GM19240 (cell line): Measurements from ENCODE around the gene BRF1.

Experiments
- DNase-seq: peaks from one replicate; pipeline ENCODE4 v3.0.0; 2011; ENCODE audit warnings: low spot score; ENCODE audit not compliant: insufficient read length

Gene BRF1

DNA sequence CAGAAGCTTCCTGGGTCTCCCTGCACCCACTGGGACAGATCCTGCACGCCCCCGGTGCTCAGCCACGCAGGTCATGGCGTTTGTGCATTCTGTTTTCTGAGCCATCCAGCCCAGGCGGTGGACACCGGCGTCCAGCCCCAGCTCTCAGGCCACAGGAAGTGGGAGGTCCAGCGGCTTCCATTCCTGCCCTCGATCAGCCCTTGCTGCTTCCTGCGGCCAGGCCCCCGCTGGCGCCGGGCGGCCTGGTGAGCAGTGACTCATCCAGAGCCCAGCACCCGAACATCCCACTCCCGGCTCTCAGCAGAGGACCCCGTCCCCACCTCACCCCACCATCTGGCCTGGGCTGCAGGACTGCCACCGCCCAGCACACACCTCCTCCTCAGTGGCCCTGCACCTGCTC lies 101.7 kb downstream of the BRF1 start:
- no peak for DNase-seq

DNA sequence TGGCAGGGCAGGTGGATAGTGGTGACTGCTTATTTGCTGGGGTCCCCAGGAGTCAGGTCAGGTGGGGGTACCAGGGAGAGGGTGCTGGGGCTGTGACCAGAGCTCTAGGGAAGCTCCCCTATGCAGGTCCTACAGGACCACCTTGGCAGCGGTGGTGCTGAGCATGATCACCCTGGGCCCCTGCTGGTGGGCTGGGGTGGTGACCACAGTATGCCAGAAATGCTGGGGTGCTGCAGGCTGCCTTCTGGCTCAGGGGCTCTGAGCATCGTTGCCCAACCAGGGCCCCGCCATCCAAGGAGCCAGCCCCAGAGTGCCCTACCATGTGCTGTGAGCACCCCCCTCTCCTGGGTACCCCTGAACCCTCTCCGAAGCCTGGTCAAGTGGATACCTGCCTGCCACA lies 102.2 kb downstream of the BRF1 start:
- DNase-seq = no peak

DNA sequence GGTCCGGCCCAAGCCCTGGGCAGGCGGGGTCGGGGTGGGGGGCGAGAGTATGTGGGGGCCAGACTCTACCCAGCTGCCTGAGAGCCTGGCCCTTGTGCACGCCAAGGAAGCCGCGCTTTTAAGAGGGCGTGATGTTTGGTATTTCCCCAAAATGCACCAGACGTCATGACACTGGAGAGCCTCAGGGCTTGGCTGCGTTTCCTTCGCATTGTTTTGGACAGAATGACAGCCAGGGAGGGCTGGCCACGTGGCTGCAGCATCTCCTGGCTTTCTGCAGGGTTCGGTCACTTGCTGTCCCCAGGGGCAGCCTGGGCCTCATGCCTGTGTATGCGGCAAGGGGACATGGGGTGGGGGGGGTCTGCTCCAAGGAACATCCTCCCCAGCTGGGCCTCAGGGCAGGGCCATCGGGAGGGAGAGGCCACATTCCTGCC lies 103.6 kb downstream of the BRF1 start:
- DNase-seq = no peak

DNA sequence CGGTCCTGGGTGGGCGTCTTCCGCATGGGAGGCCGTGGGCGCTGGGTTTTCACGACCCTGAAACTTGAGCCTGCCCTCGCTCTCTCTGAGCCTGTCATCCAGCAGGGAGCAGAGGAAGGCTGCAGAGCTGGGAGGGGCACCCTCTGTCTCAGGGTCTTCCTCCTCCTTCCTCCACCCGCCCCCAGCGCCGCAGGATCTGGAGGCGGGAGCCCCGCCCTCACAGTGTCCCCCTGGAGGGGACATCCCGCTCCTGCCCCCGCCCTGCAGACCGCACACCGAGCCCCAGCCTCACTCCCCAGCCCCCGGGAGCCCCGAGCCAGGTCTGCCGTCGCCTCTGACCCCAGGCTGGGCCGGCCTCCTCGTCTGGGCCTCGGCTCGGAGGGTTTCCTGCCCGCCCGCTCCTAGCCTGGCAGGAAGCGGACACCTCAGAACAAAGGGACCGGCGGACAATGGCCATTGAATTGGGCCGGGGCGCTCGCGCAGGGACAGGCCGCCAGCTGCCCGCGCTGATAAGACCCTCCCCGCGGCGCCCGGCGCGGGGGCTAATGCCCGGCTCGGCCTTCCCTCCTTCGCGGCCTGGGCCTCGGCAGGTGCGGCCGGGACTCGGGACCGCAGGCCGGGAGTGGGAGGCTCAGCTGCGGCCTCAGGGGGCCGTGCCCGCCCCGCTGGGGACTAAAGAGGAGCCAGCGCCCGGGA lies 104.4 kb downstream of the BRF1 start:
- no peak for DNase-seq

DNA sequence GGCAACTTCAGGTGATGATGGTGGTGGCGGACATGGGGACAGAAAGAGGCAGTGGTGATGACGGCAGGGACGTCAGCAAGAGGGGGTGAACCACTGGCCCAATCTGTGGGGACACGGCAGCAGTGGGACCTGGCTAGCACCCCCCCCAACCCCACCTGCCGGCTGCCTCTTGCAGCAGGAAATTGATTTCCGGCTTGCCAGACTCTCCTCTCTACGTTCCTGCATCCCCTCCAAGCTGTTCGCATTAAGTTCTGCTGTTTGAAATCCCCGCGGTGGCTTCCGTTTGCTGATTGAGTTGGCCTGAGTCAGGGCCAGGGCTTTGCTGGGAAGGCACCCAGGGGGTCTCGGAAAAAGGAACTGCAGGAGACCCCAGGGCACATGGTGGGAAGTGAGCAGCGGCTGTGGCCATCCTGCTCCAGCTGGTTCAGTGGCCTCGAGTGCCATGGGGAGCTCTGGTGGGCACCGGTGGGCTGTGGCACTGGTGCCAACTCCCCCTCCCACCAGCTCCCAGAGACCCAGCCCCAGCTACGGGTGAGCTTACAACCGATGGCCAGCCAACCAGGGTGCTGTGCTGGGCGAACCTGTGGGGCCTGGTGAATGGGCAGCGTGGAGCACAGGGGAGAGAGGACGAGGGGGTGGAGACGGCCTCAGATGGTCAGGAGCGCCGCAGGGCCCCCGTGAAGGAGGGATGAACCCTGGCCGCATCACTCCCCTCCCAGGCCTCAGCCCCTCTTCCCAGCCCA lies 105.1 kb downstream of the BRF1 start:
- DNase-seq = no peak

DNA sequence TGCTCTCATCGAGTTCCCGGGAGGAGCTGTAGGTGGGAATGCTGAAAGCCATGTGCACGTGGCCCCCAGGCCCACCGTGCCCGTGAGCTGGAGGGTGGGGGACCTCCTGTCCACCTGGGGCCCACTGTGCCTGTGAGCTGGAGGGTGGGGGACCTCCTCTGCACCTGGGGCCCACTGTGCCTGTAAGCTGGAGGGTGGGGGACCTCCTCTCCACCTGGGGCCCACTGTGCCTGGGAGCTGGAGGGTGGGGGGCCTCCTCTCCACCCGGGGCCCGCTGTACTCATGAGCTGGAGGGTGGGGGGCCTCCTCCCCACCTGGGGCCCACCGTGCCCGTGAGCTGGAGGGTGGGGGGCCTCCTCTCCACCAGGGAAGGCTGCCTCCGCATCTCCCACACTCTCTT lies 105.8 kb downstream of the BRF1 start:
- no peak for DNase-seq

DNA sequence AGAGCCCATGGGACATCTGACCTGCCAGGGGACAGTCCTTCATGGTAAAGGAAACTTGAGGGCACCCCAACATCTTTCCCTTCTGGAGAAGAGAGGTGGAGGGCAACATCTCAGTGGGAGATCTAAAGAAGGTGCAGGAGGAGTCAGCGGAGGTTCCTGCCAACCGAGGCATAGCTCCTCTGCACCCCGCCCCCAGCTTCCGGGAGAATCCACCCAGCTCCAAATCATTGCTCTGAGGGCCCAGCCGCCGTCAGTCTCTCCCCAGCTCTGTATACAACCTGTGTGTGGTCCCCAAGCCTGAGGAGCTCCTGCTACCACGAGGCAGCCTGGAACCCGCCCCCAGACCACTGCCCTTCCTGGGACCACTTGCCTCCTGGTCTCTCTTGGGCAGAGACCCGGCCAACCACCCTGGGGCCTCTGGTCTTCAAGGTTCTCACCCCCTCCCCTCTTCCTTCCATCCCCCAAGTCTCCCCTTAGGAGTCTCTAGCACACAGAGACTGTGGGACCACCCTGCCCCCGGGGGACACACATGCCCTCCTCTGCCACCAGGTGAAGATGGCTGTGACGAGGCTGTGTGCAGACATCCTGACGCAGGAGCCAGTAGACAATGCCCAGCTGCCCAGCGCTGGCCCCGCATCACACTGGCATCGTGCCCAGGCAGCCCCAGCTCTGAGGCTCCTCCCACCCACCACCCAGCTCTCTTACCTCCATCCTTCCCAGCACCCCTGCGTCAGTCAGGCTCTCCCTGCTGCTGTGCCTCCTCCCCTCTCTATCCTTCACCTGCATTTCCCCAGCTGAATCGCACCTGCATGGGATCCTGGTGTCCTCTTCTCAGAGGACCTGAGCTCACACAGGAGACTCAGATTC lies 106.7 kb downstream of the BRF1 start:
- DNase-seq = no peak

DNA sequence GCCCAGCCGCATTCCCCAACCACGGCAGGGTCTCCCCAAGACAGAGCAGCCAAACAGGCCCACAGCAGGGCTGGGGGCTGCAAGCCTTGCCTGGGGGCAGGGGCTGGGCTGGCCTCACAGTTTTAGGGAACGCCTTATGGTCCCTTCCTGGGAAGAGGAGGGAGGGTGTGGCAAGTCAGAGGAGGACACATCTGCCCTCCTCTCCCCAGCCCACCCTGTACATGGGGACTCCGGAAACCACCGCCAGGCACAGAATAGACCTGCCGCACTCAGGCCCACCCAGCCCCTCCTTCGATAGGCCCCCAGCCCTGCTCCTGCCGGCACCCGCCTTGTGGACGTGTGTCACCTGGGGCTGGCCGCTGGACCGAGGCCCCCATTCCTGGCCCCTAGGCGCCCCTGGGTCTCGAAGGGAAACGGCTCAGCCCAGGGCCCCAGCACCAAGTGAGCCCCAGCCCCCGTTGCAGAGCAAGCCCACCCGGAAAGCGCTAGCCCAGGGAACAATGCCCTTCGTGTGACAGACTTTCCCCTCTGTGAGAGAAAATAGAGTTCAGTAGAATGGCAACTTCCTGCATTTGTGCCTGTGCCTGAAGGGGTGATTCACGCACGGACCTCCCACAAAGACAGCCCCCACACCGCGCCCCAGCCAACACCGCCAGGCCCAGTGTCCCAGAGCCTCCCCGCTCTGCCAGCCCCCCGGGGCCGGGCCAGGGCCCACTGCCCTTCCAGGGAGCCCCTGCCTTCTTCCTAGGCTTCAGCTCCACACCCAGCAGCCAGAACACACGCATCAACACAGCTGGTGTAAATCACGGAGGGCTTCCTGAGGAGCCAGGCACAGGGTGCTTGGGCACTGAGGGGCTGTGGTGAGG lies 107.7 kb downstream of the BRF1 start:
- DNase-seq = no peak

DNA sequence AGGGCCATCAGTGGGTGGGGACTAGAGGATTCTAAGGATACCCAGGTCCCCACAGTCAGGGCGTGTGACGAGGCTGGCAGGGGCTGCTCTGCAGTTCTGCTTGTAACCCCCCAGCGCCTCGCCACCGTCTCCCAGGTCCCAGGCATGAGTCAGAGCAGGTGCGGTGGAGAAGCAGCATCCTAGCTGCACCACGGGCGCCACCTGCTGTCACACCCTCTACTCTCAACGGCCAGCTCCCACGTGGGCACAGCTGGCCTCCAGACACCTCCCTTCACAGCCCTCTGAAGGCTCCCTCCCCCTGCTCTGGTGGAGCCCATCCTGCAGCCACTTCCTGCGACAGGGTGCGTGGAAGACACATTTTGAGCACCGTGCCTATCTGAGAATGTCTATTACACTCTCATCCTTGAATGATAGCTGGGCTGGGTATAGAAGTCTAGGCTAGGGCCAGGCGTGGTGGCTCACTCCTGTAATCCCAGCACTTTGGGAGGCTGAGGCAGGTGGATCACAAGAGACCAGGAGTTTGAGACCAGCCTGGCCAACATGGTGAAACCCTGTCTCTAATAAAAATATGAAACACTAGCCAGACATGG lies 112.8 kb downstream of the BRF1 start:
- DNase-seq = no peak

DNA sequence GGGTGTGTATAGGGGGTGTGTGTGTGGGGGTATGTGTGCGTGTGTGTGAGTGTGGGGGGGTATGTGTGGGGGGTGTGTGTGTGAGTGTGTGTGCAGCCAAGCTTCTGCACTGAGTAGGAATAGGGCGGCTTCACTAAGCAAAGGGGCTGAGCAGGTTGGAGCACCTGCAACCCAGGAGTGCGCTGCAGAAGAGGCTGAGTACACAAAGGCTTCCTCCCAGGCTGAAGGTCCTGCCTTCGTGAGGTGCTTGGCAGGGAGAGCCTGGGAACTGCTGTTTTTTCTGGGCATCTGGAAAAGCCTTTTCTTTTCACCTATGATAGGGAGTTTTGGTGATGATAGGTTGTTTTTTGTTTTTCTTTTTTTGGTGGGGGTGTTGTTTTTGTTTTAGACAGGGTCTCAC lies 113.7 kb downstream of the BRF1 start:
- DNase-seq = no peak

DNA sequence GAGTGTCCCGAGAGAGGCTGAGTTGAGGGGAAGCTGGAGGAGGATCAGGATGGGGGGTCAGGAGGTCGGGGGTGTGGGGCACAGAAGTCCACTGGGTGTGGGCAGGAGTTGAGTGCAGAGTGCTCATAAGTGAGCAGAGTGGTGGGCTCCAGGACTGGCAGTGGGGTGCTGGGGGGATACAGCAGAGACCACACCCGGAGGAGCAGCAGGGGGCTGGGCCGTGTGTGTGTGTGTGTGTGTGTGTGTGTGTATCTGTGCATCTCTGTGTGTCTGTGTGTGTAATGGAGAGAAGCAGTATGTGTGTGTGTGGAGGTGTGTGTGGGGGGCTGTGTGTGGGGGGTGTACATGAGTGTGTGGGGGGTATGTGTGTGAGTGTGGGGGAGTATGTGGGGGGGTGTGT lies 114.8 kb downstream of the BRF1 start:
- DNase-seq = no peak

DNA sequence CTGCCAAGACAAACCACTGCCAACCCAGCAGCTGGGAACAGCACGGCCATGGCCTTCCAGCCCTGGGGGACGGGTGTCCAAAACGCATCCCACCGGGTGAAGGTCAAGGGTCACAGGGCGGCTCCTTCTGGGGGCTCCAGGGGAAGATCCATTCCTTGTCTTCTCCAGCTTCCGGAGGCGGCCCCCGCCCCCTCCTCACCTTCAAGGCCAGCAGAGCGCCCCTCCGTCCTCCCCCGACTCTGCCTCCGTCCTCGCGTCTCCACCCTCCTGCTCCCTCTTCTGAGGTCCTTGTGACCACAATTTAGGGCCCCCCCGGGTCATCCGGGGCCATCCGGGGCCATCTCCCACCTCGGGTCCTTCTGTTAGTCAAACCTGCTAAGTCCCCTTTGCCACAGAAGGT lies 115.8 kb downstream of the BRF1 start:
- DNase-seq = no peak

DNA sequence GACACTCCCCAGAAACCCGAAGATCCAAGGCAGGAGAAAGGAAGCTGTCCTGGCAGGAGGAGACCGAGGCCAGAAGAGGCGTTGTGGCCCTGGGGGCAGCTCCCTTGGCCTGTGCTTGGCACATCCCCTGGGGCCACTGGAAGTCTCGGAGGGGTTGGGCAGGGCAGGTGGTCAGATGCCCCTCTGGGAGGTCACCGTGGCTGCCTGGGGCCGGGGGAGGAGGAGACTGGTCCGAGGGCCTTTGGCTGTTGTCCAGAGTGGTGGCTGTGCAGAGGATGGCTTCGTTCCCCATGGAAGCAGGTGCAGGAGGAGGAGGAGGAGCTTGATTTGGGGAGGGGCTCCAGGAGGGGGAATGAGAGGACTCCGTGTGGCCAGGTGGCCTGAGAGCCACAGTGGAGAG lies 116.3 kb downstream of the BRF1 start:
- no peak for DNase-seq

DNA sequence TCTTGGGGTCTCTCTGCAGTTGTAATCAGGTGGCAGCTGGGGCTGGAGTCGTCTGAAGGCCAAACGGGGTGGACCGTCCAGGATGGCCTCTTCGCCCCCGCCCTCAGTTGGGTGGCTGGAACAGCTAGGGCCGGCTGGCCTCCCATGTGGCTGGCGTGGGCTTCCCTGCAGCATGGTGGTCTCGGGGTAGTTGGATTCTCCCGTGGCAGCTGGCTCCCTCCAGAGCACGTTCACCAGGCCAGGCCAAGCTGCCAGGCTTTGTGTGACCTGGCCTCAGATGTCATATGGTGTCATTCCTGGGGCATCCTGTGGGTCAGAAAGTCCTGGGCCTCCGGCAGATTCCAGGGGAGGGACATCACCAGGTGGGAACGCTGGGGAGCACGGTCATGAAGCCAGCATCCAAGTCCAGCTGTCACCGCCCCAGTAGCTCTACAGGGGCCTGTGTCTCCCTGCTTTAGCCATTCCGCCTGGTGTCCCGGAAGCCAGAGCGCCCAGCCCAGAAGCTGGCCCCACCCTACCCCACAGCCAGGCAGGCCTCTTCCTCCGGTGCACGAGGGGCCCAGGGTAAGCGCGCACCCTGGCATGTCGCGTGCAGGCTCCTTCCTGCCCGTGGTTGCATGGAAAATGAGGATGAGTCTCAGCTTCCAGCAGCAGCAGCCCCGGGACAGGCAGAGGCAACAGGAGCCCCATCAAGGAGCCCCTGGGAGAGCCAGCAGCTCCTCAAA lies 118.3 kb downstream of the BRF1 start:
- no peak for DNase-seq

DNA sequence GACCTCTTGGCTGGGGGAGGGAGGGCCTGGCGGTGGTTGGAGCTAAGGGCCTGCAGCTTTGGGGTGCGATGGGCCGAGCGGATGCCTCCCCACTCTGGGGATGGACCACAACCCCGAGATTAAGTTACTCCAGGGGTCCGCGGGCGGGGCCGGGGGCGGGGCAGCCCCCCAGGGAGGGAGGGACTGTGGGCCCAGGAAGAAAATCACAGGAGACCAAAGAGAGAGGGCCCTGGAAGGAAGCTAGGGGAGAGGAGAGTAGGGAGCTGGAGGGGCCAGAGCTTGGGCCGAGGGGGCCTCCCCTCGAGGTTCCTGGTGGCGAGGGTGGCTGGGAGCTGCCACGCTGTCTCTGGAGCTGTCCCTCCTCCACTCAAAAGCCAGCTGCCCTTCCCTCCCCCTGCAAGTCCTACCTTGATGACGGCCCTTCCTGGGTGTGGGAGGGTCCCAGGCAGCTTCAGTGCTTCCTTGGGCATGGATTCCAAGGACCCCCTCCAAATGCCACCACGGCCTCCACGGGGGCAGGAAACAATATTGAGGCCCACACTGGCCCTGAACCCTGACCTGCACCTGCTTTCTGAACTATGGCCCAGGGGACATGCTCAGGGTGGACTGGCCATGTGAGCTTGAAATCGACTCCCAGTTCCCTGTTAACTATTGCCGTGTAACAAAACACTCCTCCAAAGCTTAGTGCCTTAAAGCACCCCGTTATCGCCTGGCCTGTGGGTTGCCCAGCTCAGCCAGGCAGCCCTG lies 119.1 kb downstream of the BRF1 start:
- DNase-seq = no peak

DNA sequence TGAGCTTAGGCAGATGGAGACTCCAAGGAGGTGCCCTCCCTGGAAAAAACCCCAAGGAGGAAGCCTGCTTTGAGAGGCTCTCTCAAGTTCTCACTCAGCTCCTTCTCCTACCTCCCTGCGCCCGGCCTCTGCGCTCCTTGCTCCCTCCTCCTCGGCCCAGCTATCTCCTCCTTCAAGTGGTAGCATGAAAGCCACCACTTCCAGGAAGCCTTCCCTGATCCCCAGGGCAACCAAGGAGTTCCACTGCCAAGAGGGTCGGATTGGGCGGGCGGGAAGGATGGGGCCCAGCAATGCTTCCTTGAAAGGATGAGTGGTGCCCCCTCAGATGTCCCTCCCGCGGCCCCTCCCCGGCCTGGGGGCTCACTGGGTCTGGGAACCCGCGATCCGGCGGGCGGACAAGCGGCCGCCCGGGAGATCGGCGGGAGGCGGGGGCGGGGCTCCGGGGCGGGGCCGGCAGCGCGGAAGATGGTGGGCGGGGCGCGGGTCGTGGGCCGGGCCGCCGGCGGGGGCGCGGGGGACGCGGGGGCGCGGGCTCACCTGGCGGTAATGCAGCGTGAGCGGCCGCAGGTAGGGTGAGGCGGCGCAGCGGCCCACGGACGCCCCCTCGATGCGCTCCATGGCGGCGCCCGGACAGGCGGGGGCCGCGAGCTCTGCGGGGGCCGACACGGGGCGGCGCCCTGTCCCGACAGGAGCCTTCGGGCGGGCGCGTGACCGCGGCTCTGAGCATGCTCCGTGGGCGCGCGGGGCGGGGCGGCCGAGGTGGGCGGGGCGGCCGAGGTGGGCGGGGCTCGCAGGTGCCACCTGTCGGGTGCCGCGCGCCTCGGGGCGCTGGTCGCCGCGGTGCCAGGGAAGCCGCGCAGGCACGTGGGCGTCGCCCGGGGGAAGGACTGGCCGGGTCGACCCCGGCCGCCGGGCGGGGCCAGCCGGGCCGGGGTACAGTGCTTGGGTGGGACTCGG lies 119.9 kb downstream of the BRF1 start, which contains the start of gene NUDT14:
Gene NUDT14, minus strand, starts transcription at position 721 of the 957 bp plus-strand sequence. Its CDS starts 103 bp downstream, at position 618.
- DNase-seq = peak; percentile 96

DNA sequence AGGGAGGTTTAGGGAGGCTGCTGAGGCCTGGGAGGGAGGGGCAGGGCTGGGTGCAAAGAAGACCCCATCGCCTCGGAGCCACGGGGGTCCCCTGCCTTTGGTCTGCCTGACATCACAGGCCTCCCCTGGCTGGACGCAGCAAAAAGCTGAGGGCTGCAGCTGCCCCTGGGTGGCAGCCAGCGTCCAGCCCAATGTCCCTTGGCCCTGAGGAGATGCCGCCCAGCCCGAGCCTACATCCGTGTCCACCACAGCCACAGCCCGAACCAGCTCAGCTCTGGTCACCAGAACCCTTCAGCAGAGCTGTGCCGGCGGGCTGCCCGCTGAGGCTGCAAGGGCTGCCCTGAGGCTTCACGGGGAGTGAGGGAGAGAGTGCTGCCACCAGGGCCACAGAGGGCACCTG lies 121.6 kb downstream of the BRF1 start:
- no peak for DNase-seq

DNA sequence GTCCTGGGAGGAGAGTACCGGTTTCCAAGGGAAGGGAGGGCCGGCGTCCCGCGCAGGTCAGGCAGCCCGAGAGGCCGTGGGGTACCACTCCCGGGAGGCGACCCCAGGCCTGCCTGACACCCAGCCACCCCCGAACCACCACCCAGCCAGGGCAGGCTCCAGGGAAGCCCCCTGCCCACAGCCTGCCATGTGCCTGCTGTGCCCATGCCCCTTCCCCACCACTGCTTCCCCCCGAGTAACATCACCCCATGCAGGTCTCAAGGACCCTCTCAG lies 122.0 kb downstream of the BRF1 start:
- no peak for DNase-seq
